ENCODE data around the gene DNAH17. TPM values are rescaled to one million over a fixed set of nuclear protein-coding genes. Genes with fewer than 3 reads are reported as not detected.

Gene DNAH17
- polyA plus RNA-seq, 1 experiment = not detected

DNA sequence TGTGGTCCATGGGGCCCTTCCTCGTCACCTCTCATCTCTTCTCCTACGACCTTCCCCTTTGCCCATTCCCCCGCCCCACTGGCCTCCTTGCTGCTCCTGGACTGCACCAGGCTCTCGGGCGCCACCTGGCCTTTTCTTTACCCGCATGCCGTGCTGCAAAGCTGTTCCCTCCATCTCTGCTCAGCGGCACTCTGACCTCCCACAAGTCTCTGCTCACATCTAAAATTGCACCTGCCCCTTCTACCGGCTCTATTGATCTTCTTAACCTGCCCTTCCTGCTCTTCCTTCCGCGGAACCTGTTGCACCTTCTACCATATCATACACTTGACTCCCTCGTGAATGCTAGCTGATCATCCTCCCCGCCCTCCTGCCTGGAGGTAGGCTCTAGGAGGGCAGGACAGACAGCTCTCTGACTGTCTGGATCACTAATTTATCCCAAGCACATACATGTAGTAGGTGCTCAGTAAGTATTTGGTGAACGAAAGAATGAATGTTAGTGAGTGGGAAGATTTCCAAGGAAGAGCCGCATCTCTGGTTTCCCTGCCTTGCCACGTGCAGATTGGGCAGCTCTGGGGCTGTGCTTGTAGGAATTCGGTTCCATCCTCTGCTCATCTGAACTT, 17.3 kb downstream of the DNAH17 start:
- Histone ChIP-seq H3K4me3 (ENCODE audit: low read depth, low read length) (no peak overlapping the region), H3K36me3 (ENCODE audit: control insufficient read depth, insufficient read depth, low read length) (no peaks in the 10 kb centered on the region), H3K27me3 (ENCODE audit: control insufficient read depth, insufficient read depth, low read length) (peaks cover 6% of the 10 kb centered on the region)
- ChIA-PET CTCF (no interaction called here), POLR2A (interaction anchor here (0.6 kb wide), 1 partner anchor 306 kb away, joined by 4 read pairs; no protein-coding TSS in a partner anchor)
- DNase-seq (ENCODE audit: low read depth) = no peak
- TF ChIP-seq, protein P1, sequence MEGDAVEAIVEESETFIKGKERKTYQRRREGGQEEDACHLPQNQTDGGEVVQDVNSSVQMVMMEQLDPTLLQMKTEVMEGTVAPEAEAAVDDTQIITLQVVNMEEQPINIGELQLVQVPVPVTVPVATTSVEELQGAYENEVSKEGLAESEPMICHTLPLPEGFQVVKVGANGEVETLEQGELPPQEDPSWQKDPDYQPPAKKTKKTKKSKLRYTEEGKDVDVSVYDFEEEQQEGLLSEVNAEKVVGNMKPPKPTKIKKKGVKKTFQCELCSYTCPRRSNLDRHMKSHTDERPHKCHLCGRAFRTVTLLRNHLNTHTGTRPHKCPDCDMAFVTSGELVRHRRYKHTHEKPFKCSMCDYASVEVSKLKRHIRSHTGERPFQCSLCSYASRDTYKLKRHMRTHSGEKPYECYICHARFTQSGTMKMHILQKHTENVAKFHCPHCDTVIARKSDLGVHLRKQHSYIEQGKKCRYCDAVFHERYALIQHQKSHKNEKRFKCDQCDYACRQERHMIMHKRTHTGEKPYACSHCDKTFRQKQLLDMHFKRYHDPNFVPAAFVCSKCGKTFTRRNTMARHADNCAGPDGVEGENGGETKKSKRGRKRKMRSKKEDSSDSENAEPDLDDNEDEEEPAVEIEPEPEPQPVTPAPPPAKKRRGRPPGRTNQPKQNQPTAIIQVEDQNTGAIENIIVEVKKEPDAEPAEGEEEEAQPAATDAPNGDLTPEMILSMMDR (IDR thresholded peaks at IDR 0.05; ENCODE audit: insufficient read depth, low read depth, low read length) = no peak

DNA sequence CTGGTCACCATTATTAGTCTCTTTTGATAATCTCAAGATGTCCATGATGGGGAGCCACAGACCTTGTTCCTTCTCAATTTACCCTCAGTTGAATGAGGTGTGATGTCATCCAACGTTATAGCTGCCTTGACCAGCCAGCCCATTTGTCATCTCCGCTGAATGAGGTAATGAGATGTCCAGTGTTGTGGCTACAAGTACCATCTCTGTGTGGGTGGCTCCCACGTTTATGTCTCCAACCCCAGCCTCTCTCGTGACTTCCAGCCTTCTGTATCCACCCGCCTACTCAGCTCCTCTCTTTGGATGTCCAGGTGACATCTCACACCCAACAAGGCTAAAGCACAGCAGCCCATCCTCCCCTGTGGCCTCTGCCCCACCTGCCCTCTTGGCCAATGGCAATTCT, 18.2 kb downstream of the DNAH17 start:
- Histone ChIP-seq H3K36me3 (ENCODE audit: control insufficient read depth, insufficient read depth, low read length) (no peaks in the 10 kb centered on the region), H3K4me3 (ENCODE audit: low read depth, low read length) (no peak overlapping the region), H3K27me3 (ENCODE audit: control insufficient read depth, insufficient read depth, low read length) (peaks cover 4% of the 10 kb centered on the region)
- no peak for DNase-seq (ENCODE audit: low read depth)
- CTCF ChIA-PET = no interaction called here
- TF ChIP-seq, protein P1 (IDR thresholded peaks at IDR 0.05; ENCODE audit: insufficient read depth, low read depth, low read length) = no peak
- POLR2A ChIA-PET = no interaction called here

DNA sequence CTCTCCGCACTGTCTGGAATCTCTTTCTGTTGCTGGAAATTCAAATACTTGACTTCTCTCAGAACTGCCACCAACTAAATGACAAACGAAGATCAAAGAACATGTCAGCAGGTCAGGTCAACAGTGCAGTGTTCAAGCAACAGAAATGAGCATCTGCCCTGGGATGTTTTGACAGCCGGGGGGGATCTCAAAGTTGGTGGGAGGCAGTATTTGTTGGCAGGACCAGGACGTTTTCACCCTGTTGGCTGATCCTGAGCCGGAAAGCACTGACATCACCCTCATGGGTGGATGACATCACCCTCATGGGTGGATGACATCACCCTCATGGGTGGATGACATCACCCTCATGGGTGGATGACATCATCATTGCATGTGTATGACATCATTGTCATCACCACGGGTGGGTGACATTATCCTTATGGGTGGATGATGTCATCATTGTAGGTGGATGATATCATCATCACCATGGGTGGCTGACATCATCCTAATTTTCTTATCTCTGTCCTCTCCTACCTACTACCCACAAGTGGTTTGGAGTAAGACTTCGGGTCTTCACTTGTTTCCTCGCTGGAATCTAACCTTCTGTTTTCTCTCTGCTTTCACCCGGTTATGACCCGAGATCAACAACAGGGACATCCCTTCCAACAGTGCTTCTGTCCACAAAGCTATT, 18.9 kb downstream of the DNAH17 start:
- CTCF ChIA-PET = no interaction called here
- Histone ChIP-seq H3K36me3 (ENCODE audit: control insufficient read depth, insufficient read depth, low read length) (no peaks in the 10 kb centered on the region), H3K27me3 (ENCODE audit: control insufficient read depth, insufficient read depth, low read length) (peaks cover 4% of the 10 kb centered on the region), H3K4me3 (ENCODE audit: low read depth, low read length) (no peak overlapping the region)
- DNase-seq (ENCODE audit: low read depth) = no peak
- TF ChIP-seq, protein P1 (IDR thresholded peaks at IDR 0.05; ENCODE audit: insufficient read depth, low read depth, low read length) = no peak
- POLR2A ChIA-PET = no interaction called here

DNA sequence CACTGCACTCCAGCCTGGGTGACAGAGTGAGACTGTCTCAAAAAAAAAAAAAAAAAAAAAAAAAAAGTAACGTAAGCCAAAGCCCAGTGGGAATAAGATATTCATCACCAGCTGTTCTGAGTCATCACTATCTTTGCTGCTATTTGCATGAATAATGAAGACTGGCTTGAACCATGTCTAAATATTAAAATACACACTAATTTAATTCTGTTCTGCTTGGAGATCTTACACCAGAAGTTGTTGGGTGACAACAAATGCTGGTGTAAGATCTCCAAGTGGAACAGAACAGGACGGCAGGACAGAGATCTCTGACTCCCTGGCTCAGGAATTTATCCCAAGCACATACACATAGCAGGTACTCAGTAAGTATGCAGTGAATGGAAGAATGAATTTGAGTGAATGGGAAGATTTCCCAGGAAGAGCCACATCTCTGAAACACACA, 19.6 kb downstream of the DNAH17 start:
- DNase-seq (ENCODE audit: low read depth) = peak; percentile 26
- TF ChIP-seq, protein P1 (IDR thresholded peaks at IDR 0.05; ENCODE audit: insufficient read depth, low read depth, low read length) = no peak
- ChIA-PET POLR2A (no interaction called here), CTCF (no interaction called here)
- H3K36me3 ChIP-seq (ENCODE audit: control insufficient read depth, insufficient read depth, low read length) = no peaks in the 10 kb centered on the region
- peaks cover 1% of the 10 kb centered on the region for H3K27me3 ChIP-seq (ENCODE audit: control insufficient read depth, insufficient read depth, low read length)
- H3K4me3 ChIP-seq (ENCODE audit: low read depth, low read length) = no peak overlapping the region

DNA sequence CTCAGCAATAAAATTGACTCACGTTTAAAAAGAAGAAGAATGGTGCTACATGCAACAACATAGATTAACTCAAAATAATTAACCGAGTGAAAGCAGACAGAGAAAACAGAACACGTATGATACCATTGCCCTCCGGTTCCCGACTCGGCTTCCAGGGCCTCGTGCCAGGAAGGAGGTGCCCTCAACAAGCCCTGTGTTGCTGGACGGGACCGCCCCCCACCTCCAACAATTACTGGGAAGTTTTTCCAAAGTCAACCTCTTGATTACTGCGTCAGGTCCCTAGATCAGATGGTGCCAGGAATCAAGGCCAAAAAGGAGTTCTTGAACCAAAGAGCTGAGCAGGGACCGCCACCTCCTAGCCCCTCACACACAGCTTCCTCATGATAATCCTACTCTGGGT, 20.4 kb downstream of the DNAH17 start:
- no peaks in the 10 kb centered on the region for H3K36me3 ChIP-seq (ENCODE audit: control insufficient read depth, insufficient read depth, low read length)
- TF ChIP-seq, protein P1 (IDR thresholded peaks at IDR 0.05; ENCODE audit: insufficient read depth, low read depth, low read length) = no peak
- H3K27me3 ChIP-seq (ENCODE audit: control insufficient read depth, insufficient read depth, low read length) = peaks cover 1% of the 10 kb centered on the region
- no peak for DNase-seq (ENCODE audit: low read depth)
- CTCF ChIA-PET = no interaction called here
- no peak overlapping the region for H3K4me3 ChIP-seq (ENCODE audit: low read depth, low read length)
- POLR2A ChIA-PET = no interaction called here
